HG03196 (cell line): ENCODE data around the gene VAPB.

ENCODE experiments used
- ATAC-seq: cut with Tn5 transposase; IDR thresholded peaks from one replicate; pipeline ENCODE4 v1.9.1; 2021; ENCODE audit not compliant: unreplicated experiment

VAPB gene

DNA sequence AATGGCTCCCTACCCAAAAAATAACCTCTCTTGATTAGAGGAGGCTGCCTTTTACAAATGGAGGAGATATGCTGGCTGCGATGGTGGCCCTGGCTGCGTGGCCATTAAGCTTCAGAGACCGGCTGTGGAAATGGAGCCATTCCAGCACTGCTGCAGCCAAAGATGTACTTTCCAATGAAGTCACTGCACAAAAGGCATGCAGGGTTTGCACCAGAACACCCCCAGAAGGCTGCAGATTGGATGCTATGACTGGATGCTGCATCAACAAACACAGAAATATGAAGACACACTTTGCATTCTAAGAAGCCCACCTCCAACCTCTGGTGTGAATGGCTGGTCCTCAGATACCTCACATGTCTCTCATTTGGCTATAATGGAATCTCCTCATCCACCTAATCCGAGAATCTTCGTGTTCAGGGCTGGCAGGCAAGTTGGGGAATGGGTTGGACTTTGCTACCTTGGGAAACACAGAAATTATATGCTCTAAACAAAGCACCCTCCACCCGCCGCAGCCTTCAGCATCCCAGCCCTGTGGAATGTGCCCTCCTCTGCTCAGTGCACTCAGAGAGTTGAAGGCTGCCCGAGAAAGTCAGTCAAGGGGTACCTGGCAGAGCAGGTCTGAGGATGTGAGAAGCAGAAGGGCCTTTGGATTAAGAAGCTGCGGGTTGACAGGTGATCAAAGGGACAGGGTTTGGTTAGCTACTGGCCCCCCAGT lies 90.9 kb downstream of the VAPB start:
- ATAC-seq, result no peak

DNA sequence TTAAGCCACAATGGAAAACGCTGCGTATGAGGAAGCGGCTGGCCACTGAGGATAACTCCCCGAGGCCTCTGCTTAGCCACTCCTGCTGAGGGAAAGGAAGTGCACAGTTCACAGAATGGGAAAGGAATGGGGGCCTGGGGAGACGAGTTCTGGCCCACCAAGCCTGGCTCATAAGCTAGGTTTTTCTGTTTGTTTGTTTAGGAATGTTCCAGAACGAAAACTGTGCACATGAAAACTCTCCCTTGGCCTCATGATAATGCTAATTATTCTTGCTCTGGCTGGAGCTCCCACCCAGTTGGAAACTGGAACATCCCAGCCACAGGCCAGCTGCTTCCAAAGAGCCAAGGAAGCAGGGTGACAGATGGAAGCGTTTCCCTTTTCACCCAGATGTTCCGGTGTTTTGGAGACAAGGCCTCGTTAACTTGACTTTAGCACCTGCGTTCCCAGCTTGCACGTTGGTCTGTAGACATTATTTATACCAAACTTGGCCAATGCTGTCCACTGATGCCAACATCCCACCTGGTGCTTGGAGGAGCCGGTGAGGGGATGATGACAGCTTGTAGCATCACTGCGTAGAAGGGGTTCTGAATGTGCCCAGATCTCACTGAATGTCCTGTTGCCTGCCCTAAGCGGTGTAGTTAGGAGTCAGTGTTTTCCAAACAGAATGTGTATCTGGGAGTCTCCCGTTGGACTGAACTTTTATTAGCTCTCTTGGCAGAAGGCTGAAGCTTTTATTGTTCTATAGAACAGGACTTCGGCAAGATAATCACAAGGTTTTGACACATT lies 91.7 kb downstream of the VAPB start:
- no peak for ATAC-seq

- no peak for ATAC-seq
Observed at GRCh38 chr20:58481481-58482021, 92.5 kb downstream of the VAPB start.

DNA sequence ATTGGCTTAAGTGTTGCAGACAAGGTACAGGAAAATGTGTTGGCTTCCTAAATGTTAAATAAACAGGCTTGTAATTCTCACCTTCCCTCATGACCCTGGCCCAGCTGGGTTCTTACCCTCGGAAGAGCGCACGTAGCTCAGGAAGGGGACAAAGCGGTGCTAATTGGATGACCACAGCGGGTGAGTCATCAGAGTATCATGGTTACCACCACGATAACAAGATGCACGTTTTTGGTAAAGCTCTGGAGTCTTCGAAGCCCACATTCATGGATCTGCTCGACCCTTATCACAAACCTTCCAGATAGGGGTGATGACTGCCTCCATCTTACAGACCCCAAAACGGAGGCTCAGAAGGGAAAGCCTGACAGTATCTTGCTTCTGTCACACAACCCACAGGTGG lies 93.4 kb downstream of the VAPB start:
- ATAC-seq, result no peak

- no peak for ATAC-seq
Observed at GRCh38 chr20:58483051-58483450, 94.0 kb downstream of the VAPB start.

DNA sequence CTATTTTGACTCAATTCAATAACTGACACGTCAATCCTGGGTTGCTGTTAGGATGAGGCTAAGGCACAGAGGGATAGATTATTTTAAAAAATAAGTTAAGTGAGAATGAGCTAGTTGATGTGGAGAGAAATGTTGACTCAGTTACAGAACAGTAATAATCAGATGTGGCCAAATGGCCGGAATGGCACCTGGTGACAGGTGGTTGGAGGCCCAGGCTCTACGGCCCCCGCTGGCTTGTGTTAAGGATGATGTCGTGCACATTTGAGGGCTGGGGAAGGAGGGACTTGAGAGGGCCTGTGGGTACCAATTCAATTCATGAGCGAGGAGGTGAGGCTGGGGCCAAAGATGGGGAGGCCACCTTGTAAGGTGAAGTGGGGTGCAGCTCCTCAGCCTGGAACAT lies 94.4 kb downstream of the VAPB start:
- no peak for ATAC-seq

DNA sequence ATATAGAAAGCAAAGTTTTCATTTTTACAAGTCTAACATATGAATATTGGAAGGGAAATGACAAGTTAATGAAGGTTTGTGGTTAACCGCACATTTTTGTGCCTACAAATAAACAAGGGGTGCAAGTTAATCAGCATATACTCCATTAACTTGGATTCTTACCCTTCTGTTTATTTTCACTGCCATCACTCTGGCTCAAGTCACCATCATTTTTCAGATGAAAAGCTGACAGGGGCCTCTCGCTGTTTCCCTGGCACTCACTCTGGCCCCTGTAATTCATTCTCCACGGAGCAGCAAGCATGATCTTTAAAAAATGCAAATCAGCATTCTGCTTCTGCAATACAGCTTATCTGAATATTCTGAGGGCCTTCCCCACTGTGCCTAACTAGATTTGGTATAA lies 96.4 kb downstream of the VAPB start:
- ATAC-seq, result no peak

DNA sequence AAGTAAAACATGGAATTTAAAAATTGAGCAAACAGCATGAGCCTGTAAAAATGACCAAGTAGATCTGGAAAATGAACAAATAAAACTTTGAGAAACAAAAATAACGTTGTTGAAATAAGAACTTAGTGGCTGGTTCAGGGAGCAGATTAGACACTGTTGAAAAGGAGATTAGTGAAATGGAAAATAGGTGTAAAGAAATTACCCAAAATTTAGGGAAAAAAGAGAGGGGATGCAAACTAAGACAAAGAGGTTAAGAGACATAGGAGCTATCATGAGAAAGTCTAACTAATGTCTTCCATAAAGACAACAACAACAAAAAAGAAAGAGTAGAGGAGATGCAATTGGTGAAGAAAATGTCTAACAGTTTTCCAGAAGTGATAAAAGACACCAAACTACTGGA lies 97.2 kb downstream of the VAPB start:
- ATAC-seq, result no peak

DNA sequence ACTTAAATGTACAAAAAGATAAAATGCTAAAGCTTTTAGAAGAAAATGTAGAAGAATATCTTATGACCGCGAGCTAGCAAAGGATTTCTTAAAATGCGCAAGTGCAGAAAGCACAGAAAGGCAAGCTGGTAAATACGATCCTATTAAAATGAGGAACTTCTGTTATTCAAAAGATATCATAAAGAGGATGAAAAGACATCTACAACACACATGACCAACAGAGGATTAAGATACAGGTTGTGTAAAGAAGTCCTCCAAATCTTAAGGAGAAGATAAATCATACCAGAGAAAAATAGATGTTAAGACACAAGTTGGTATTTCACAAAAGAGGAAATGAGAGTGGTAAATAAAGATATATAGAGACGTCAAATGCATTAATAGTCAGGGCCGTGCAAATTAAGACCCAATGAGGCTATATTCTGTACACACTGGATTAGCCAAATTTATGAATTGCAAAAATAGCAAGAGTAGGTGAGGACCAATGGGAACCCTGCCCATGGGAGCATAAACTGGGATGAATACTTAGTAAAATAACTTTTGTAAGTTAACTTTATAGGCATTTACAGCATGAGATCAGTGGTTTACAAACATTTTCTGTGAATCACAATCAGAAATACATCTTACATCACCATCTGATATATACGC lies 103.2 kb downstream of the VAPB start:
- ATAC-seq, result no peak

- ATAC-seq, result no peak
Observed at GRCh38 chr20:58492795-58493524, 103.9 kb downstream of the VAPB start.

GRCh38 chr20:58494923-58495622 lies 106.0 kb downstream of the VAPB start:
- ATAC-seq, result no peak

DNA sequence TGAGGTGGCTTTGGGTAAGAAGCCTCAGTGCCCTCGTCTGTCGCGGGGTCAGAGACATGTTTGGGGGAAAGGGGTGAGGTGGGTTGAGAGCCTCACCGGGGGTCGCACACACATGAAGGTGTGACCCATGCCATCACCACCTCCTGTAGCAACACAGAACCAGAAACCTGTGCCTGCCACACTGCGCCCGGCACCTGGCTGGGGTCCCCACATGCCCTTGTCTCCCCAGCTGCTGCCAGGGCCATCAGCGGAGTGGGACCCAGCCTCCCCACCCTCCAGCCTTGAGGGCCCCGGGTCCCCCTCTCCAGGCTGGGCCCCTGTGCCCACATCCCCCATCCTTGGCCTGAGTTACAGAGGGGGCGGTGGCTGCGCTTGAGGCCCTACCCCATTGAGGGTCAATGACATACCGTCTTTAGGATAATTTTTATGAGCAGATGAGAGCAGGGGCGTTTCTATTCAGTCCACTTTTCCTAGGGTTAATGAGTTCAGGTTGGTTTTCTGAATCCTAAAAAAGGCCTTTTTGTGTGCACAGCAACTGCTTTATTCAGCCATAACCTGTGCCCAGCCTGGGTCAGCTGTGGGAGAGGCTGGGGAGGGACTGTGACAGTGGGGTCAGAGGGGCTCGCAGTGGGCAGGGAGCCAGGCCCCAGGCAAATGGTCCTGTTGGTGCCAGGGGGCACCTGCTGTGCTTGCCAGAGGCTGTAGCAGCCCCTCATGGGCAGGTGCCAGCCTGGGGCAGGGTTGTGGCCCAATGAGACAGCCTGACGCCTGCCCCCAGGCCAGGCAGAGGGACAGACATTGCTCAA lies 106.8 kb downstream of the VAPB start:
- ATAC-seq, result no peak

DNA sequence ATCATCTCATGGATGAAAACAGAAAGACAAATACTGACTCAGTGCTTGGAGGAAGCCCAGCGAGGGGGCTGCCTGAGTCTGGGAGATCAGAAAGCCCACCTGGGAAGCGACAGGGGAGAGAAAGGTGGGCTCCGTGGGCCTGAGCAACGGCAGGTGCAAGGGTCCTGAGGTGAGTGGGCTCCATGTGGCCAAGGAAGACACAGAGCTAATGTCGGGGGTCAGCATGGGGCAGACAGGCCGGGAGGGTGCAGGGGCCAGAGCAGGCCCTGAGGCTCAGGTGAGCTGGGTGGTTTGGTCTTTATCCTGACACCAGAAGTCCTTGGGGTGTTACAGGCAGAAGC lies 107.4 kb downstream of the VAPB start:
- no peak for ATAC-seq

DNA sequence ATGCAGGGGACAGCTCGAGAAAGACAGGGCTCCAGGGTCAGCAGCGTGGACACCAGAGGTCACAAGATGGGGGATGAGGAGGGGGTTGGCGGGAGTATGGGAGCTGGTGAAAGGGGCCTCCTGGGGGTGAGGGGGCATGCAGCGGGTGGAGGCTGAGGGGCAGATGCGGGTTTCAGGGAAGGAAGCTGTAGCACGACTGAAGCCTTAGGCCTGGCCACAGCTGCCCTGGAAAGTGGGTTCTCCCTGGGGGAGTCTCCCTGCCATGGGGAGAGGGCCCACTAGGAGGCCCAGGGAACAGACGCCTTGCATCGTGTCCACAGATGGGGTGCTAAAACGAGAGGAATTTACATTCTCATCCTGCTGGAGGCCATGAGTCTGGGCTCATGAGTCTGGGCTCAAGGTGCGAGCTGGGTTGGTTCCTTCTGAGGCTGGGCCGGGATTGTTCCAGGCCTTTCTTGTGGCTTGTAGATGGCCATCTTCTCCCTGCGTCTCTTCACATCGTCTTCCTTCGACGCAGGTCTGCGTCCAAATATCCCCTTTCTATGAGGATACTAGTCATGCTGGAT lies 108.1 kb downstream of the VAPB start:
- no peak for ATAC-seq

- no peak for ATAC-seq
Observed at GRCh38 chr20:58497724-58498469, 108.9 kb downstream of the VAPB start.

- ATAC-seq, result no peak
Observed at GRCh38 chr20:58498470-58499068, 109.5 kb downstream of the VAPB start.

- ATAC-seq, result no peak
Observed at GRCh38 chr20:58500256-58500655, 111.2 kb downstream of the VAPB start.
